HG03521 (cell line): Measurements from ENCODE around the gene CALM3.
"Not testable (repeated sequence)": the region's sequence is repeated elsewhere in the genome, so short reads cannot be mapped to it uniquely, and the experiment has no call there.

Experiments used
- ATAC-seq: cut with Tn5 transposase; IDR thresholded peaks from one replicate; pipeline ENCODE4 v1.9.1; 2021; ENCODE audit warnings: mild to moderate bottlenecking, moderate library complexity; ENCODE audit not compliant: unreplicated experiment

The CALM3 gene

GRCh38 chr19:46614114-46614722 lies 13.1 kb downstream of the CALM3 start:
- no peak for ATAC-seq

DNA sequence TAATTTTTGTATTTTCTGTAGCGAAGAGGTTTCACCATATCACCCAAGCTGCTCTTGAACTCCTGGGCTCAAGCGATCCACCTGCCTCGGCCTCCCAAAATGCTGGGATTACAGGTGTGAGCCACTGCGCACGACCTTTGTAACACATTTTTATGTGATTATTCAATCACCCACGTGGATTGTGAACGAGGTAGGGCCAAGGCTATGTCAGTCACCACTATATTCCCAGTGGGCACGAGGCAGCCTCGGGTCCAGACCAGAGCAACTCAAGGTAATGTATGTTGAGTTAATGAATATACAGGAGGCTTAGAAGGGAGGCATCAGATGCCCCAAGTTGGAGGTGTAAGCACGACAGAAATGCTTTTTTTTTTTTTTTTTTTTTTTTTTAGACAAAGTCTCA lies 14.8 kb downstream of the CALM3 start:
- no peak for ATAC-seq

GRCh38 chr19:46616631-46617322 lies 15.6 kb downstream of the CALM3 start:
- no peak for ATAC-seq

DNA sequence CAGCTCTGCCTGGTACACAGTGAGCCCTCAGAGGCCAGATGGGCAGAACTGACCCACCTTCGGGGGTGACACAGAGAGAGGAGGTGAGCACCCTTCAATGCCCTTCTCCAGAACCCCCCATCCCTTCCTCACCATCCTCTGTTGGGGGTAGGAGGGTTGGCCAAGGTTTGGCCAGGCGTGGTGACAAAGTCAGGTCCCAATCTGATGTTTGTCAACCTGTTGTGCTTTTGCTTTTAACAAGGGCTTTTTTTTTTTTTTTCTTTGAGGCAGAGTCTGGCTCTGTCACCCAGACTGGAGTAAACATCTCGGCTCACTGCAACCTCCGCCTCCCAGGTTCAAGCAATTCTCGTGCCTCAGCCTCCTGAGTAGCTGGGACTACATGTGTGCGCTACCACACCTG lies 16.5 kb downstream of the CALM3 start:
- ATAC-seq, result no peak

GRCh38 chr19:46618670-46619231 lies 17.6 kb downstream of the CALM3 start:
- ATAC-seq, result no peak

GRCh38 chr19:46620267-46620666 lies 19.1 kb downstream of the CALM3 start:
- no peak for ATAC-seq

DNA sequence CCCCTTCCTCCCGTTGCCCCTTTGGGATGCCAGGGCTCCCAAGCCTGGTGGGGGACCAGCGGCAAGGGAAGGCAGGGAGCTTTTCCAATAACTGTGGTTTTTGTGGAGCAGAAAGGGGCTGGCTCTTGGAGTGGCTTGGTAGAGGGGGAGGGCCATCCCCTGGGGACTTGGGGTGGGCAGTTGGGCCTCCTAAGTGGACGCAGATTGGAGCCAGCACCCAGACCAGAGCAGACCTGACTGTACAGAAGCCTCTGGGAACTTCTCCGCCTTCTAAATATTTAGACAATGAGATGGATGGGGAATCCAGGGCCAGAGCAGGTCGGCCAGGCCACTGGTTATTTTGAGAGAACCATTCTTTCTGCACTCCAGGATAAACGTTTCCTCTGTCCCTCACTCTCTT lies 19.6 kb downstream of the CALM3 start:
- ATAC-seq, result no peak

- no peak for ATAC-seq
Measured at GRCh38 chr19:46621191-46622117, 20.3 kb downstream of the CALM3 start.

DNA sequence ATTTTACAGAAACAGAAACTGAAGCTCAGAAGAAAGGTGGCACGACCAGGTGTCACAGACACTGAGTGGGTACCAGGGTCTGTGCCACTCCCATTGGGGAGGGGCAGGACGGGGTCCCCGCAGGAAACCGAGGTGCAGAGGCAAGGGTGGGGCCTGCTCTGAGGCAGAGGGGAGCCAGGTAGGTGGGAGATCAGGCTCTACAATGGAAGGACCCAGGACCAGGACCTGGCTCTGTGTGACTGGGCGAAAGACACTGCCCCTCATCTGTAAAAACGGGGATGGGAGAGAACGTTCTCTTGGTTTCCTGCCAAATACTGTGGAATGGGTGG lies 21.0 kb downstream of the CALM3 start:
- no peak for ATAC-seq

GRCh38 chr19:46623915-46624502 lies 22.9 kb downstream of the CALM3 start:
- no peak for ATAC-seq

DNA sequence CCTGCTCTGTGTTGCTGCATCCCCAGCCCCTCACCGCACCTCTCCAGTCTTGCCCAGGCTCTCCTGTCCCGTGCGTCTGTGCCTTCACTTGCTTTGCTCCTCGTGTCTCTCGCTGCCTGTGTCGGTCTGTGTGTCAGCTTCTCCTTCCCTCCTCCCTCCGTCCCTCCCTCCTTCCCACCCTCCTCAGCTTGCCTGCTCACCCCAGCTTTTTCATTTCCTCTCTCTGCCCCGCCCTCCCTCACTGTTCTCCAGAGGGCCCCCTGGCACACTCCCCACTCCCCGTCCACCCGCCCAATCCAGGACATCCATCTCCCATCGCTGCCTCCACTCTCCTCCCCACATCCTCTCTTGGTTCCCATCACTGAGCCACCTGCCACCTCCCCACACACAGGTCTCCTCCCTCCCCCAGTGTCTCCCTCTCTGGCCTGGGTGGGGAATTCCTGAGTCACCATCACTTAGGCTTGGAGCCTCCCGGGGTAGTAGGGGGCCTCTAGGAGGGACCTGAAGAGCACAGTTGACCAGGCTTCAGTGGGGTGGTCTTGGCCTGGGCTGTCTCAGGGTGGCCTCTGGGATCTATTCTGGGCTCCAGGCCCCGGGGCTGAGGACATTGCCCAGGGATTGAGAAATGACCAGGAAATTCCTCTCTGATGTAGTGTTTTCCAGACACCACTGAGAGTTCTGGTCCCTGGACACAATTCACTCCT lies 24.0 kb downstream of the CALM3 start, which contains the start of gene PTGIR:
Gene PTGIR, minus strand, starts transcription at position 132 of the 704 bp plus-strand sequence. CDS start 864 bp downstream, outside the sequence.
- ATAC-seq, result no peak

- ATAC-seq, result no peak
Measured at GRCh38 chr19:46625731-46626130, 24.6 kb downstream of the CALM3 start.

DNA sequence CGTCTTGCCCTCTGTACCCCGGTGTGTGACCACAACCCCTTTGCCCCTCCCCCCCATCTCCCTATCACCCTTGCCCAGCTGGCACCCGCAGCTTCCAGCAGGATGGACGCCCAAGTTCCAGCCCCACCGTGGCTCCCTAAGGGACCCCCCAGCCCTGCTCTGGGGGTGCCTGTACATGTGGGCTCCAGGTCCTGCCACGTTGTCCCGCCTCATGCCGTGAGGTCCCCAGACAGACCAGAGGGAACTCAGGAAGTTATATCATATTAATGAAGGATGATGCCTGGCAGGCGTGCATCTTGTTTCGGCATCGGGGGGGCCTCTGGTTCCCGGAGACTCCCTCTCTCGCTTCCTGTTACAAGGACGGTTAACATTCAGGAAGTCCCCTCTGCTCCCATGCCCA lies 25.3 kb downstream of the CALM3 start:
- no peak for ATAC-seq

- ATAC-seq, result not testable (repeated sequence)
Measured at GRCh38 chr19:46628970-46629369, 27.8 kb downstream of the CALM3 start.

DNA sequence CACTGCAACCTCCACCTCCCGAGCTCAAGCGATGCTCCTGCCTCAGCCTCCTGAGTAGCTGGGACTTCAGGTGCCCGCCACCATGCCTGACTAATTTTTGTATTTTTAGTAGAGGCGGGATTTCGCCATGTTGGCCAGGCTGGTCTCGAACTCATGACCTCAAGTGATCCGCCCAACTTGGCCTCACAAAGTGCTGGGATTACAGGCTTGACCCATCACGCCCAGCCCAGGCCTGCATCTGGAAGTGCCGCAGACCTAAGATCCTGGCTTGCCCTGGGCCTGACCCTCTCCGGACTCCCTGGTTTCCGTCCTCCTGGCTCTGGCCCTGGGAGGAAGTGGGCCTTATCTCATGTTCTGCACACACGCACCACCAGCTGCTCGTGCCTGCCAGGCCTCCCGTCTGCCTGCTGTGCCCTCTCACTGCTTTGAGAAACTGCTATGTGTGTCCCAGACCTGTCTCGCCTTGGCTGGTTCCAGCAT lies 28.5 kb downstream of the CALM3 start:
- ATAC-seq, result no peak

GRCh38 chr19:46630586-46631205 lies 29.6 kb downstream of the CALM3 start:
- ATAC-seq, result no peak

DNA sequence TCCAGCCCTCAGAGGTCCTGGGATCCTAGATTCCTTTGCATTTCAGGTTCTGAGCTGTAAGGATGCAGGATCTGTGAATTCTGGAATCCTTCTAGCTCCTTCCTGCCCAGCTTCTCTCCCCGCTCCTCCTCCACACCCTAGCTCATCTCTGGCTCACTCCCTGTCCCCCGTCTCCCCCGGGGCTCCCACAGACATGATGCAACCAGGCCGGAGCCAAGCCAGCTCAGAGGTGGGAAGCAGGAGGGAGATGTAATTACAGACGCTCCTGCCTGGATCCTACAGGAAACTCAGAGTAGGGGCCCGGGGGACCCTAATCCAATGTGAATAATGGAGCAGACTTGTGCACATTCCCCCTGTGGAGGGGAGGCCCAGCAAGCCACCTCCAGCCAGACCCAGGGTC lies 30.4 kb downstream of the CALM3 start:
- ATAC-seq, result no peak

DNA sequence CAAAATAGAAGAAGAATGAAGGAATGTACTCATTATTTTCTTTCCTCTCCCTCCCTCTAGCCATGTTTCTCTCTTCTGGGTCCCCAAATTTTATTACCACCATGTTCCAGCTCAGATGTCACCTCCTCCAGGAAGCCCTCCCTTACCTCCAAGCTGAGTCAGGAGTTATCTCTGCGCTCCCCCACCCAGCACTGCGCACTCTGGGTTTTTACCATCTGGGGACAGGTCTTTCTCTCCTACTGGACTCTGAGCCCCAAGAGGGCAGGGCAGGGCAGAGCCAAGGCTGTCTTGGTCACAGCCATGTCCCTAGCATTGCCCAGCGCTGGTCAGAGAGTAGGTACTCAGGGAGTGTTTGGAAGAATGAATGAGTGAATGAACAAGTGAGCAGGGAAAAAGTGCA lies 32.0 kb downstream of the CALM3 start:
- no peak for ATAC-seq

GRCh38 chr19:46634045-46634655 lies 33.0 kb downstream of the CALM3 start:
- ATAC-seq, result peak; percentile 43
